Fibroblast of gingiva (primary cell): ENCODE data around the gene EPB41.
"Not testable (repeated sequence)": the region's sequence is repeated elsewhere in the genome, so short reads cannot be mapped to it uniquely, and the experiment has no call there.

Experiments
- DNase-seq: peaks from one replicate; pipeline ENCODE4 v3.0.0-alpha.2; 2011; ENCODE audit warnings: low read depth

Gene EPB41

DNA sequence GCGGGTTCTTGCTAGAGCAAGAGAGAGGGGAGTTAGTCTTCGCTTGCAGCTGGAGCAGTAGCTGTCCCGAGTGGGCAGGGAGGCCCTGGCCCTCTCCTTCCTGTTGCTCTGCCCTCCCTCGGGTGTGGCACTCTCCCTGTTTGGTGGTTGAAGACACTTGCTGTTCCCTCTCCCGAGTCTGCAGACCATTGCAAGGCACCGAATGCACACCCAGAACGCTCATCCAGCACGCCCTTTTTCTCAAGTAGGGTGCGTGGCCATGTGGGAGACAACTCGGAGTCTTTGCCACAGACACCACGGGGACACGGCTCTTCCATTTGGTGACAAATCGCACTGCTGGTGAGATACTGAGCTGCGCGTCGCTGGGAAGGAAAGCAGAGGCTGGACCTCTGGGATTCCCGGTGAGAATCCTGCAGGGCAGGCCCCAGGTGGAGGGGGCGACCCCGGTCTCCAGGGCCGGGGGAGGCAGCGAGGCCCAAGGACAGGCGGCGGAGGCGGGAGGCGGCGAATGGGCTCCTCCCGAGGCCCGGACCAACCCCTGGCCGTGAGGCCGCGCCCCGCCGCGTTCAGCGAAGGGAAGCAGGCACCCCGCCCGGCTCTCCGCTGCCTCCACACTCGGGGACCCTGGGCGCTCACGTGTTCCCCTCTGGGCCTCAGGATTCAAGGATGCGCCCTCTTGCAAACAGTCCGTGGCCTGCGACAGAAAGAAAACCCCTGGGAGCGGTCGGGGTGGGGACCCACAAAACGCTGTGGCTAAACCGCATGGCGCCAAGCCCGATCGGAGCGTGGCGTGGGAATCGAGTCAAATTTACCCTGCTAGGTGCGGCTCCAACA lies 219.7 kb downstream of the EPB41 start:
- no peak for DNase-seq

- no peak for DNase-seq
These were observed 220.3 kb downstream of the EPB41 start for GRCh38 chr1:29134695-29135028.

DNA sequence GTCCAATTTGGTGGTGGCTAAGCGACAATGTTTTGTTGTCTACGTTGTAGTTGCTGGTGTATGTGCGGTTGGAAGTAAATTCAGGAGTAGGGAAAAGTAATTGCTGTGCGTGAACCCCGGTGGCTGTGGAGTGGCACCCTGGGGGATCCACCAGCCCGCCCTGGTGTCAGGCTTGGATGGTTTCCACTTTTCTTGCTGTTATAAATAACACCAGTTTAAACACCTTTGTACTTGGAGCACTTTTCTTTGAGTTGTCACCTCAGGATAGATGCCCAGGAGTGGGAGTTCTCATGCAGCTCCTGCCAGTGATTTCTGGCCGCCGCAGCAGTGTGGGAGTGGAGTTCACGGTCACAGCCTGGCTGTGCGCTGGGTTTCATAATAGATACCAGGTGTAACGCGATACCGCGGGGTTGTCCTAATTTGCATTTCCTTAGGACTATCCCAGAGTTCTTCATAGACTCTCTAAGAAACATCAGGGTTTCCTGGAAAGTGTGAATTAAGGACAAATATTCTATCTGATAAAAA lies 222.1 kb downstream of the EPB41 start:
- DNase-seq: peak; percentile 40

DNA sequence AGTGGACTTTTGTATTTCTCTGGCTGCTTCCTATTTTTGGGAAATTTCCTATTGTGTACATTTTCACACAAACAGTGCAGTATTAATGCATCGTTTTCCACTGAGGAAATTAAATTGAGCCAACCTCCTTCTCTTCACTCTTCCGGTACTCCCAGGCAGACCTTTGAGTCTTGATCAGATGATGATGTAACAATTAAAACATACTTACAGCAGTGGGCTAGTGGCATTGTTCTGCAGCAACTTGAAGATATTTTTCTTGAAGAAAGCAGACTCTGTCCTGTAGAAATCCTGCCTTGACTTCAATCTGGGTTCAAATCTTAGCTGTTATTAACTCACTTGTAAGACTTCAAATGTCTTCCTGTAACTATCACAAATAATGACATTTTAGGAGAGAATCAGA lies 228.3 kb downstream of the EPB41 start:
- DNase-seq: no peak

DNA sequence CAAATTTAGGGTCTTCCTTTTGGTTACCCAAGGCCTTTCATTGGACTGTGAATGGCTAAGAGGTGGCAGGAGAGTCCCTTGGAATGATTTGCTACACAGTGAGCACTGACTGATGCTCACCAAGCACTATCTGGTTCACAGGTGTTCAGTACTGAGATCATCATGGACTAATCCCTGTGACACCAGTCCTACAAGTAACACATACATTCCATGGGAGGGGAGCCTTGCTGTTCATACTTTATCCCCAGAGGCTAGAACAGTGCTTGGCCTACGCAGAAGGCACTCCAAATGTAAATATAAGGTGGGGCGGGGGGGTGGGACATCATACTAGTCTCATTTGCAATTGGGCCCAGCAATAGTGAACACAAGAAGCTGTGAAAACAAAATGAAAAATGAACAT lies 229.8 kb downstream of the EPB41 start:
- DNase-seq: no peak

GRCh38 chr1:29145739-29146437 lies 231.5 kb downstream of the EPB41 start:
- DNase-seq: peak; percentile 75

GRCh38 chr1:29148656-29149491 lies 234.5 kb downstream of the EPB41 start:
- DNase-seq: no peak

DNA sequence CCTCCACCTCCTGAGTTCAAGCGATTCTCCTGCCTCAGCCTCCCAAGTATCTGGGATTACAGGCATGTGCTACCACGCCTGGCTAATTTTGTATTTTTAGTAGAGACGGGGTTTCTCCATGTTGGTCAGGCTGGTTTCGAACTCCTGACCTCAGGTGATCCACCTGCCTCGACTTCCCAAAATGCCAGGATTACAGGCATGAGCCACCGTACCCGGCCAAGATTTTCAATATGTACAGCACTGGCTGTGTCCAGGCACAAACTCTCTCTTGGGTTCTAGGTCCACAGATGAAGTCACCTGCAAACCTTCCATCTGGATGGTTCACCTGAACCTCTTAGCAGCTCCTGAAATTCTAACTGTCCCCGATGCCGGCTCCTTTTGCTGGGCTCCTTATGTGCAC lies 236.0 kb downstream of the EPB41 start:
- DNase-seq: not testable (repeated sequence)

DNA sequence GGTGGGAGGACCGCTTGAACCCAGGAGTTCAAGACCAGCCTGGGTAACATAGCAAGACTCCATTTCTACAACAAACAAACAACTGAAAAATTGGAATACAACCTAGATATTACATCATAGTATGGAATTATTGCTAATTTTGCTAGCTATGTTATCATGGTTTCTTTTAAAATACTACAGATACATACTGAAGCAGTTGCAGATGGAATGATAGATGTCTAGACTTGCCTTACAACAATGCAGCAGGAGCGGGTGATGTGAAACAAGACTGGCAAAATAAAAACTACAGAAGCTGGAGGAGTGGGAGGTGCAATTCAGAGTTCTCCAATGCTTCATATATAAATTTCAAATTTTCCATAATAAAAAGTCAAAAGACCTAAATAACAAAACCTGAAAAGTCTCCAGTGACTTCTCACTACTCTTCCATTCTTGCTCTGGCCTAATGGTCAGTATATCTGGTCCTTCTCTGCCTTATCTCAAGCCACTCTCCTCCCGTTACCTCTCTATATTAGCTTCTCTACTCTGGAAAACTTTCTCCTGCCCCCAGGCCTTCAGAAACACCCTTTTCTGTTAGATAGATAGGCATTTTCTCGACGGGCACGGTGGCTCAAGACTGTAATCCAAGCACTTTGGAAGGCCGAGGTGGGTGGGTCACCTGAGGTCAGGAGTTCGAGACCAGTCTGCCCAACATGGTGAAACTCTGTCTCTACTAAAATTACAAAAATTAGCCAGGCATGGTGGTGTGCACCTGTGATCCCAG lies 237.9 kb downstream of the EPB41 start:
- DNase-seq: no peak

GRCh38 chr1:29156543-29157268 lies 242.3 kb downstream of the EPB41 start:
- DNase-seq: no peak

DNA sequence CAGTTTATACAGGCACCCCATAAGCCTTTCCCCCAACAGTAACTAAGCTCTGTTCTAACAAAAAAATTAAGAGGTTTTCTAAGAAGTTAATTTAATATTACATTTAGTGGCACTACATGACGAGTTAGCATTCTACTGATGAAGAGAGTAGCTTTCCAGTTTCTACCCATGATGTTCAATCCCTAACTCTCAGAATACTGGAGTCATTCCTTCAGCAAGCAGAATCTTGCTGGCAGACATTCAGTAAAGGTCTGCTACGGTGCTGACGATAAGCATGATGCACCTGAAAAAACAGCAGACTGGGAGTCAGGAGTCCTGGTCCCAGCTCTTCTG lies 242.9 kb downstream of the EPB41 start:
- no peak for DNase-seq

- no peak for DNase-seq
These were observed 245.4 kb downstream of the EPB41 start for GRCh38 chr1:29159773-29160172.

- DNase-seq: no peak
These were observed 247.7 kb downstream of the EPB41 start for GRCh38 chr1:29162025-29162424.

DNA sequence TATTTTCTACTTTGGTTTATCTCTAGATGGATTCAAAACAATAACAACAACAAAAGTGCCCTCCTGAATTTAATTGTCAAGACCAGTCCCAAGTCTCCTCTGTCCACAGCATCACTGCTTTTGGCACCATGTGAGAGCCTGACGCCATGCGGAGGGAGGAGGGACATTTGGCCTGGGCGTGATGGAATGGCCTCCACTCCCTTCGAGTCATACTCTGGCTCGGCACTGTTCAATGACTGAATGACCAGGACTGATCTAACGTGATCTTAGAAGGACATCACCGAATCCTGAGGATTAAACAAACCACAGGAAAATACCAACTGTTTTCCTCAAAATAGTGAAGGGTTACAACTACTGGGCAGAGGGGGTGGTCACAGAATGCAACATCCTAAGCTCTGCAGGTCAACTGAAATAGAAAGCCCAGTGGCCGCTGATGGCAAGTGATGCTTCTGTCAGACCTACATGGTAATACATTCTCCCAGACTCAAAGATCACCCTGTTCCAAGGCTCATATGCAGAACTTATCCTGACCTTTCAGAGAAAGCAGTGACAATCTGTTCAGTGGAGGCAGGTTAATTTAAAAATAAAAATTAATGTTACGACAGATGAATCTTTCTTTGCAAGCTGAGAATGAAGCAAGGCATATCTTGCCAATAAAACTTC lies 248.2 kb downstream of the EPB41 start:
- DNase-seq: no peak

DNA sequence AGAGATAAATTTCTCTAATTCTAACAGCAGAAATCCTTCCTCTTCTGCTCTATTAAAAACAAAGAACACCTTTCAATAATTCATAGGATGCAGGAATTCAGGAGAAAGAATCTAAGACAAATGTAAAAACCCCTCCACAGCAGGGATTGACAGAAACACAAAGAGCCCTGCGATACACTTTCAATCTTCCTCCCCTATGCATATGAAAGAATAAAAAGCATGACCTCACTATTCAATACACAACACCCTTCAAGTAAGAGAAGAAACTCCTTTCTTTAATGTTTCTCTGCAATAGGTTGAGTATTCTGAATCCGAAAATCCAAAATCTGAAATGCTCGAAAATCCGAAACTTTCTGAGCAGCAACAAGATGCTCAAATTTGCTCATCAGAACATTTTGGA lies 250.2 kb downstream of the EPB41 start:
- DNase-seq: no peak

DNA sequence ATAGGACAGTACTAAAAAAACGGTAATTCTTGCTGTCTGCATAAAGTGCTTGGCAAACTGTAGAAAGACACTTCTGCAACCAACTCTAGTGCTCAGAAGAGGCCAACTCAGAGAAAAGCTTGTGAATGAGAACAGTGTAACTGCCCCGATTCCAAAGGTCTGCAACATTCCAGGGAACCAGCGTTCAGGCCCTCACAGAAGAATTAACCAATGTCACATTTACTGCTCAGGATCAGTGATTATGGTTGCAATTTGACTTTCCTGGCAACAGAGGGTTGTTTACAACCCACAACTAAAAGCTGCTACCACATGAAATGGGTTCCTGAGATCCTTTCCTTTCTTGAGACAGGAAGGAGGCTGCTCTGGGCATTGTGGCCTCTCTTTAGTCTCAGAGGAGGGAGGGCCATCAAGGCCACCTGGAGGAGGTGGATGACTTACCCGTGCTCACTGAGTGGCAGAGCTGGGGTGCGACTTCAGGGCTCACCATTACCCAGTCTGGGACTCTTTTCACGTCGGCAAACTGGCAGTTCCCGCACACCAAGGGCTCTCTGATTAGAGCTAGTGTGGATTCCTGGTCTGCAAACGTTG lies 252.0 kb downstream of the EPB41 start:
- DNase-seq: peak; percentile 62

DNA sequence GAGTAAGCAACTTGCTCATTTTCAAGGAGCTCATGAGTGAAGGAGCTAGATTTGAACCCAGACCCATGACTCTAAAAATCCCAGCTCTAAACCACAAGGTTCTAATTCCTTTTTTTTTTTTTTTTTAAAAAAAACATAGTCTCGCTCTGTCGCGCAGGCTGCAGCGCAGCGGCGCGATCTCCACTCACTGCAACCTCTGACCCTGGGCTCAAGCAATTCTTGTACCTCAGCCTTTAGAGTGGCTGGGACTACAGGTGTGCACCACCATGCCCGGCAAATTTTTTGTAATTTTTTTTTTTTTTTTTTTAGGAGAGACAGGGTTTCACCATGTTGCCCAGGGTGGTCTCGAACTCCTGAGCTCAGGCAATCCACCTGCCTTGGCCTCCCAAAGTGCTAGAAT lies 253.5 kb downstream of the EPB41 start:
- no peak for DNase-seq
